ENCODE data around the gene DOK1.

- TF ChIP-seq CTCF (IDR thresholded peaks at IDR 0.05; ENCODE audit: insufficient read depth, low read depth, low read length): no peak
- no peak for TF ChIP-seq EZH2 (IDR thresholded peaks at IDR 0.05; ENCODE audit: insufficient read depth, low read length)
Observed at GRCh38 chr2:74569686-74570085, 15.2 kb downstream of the DOK1 start.
